Upper lobe of left lung (tissue), 4 donors: Measurements from ENCODE around the gene SH2D3C.

ENCODE experiments used
- EP300 ChIP-seq, 4 donors: sonication (generic); formaldehyde crosslinking; IDR thresholded peaks; one replicate each; pipeline ENCODE4 v1.5.1; 2017; ENCODE audit warnings: antibody characterized with exemption in 4 of 4, control low read depth in 2 of 4
- POLR2A ChIP-seq, 4 donors: fragments of 450-650 bp; IDR thresholded peaks; one replicate each; pipeline ENCODE4 v1.5.1; 2016 to 2017; ENCODE audit warnings: antibody characterized with exemption in 4 of 4, mild to moderate bottlenecking in 2 of 4
- POLR2AphosphoS5 ChIP-seq, 2 donors: sonication (generic); formaldehyde crosslinking; IDR thresholded peaks; one replicate each; pipeline ENCODE4 v1.5.1; 2017; ENCODE audit warnings: antibody characterized with exemption in 2 of 2
- TF ChIP-seq, protein P1 (sequence below), 6 experiments: fragments of 450-650 bp in 4 of 6; fragments of 200-600 bp in 2 of 6; sonication (generic) in 2 of 6; IDR thresholded peaks; one replicate each; pipeline ENCODE4 v1.5.1; 2016 to 2019; ENCODE audit warnings: antibody characterized with exemption in 6 of 6

- TF ChIP-seq, protein P1, sequence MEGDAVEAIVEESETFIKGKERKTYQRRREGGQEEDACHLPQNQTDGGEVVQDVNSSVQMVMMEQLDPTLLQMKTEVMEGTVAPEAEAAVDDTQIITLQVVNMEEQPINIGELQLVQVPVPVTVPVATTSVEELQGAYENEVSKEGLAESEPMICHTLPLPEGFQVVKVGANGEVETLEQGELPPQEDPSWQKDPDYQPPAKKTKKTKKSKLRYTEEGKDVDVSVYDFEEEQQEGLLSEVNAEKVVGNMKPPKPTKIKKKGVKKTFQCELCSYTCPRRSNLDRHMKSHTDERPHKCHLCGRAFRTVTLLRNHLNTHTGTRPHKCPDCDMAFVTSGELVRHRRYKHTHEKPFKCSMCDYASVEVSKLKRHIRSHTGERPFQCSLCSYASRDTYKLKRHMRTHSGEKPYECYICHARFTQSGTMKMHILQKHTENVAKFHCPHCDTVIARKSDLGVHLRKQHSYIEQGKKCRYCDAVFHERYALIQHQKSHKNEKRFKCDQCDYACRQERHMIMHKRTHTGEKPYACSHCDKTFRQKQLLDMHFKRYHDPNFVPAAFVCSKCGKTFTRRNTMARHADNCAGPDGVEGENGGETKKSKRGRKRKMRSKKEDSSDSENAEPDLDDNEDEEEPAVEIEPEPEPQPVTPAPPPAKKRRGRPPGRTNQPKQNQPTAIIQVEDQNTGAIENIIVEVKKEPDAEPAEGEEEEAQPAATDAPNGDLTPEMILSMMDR (IDR thresholded peaks at IDR 0.05), result no peak
- TF ChIP-seq POLR2AphosphoS5 (IDR thresholded peaks at IDR 0.05) (no peak), POLR2A (IDR thresholded peaks at IDR 0.05) (no peak), EP300 (IDR thresholded peaks at IDR 0.05) (no peak)
Measured at GRCh38 chr9:127780126-127780885, 1.8 kb upstream of the SH2D3C start.
